NK-92 treated with Interleukin-12 subunit alpha and Interleukin-12 subunit beta, amount 100 ng/mL, for 24 hours (cell line): Measurements from ENCODE around the gene FRMPD4.

Source experiments
- DNase-seq: peaks from one replicate; lab custom pipeline; 2025; lab: John Stamatoyannopoulos, UW

The FRMPD4 gene

DNA sequence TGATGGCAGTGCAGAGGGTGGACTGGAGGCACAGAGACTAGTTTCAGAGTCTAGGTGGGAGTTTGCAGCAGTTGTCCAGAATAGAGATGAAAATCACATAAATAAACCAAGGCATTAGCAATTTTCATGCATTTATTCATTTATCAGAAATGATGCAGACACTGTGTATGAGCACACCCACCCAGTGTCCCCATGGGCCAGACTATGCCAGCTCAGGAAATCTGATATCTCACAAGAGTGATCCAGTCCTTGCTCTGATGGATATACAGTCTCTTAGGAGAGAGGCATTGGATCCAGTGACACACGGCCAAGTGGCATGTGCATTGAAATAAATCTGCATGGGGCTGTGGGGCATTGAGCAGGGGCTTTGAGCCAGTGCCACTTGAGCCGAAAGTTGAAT is 228.2 kb downstream of the FRMPD4 start:
- no peak for DNase-seq

GRCh38 chrX:12367254-12367653 is 229.0 kb downstream of the FRMPD4 start:
- DNase-seq, result no peak

DNA sequence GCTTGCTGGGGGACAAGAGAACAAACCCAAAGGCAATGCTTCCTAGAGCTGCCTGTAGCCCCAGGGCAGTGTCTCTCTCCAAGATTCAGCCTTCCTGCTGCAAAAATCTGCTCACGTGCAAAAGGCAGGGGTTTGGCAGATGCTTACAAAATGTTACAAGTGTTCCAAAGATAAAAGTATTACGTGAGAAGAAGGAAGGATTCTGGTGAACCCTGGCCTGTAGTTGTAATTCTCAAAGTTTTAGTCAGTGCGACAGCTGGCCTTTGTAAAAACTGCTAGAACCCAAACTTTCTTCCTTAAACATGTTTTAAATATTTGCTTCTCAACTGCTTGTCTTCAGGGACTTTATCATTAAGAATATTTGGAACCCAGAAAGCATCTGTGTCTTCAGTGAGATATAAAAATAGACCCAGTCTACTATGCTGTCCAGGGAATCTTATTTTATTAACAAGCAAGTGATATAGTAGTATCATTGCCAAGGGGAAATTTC is 232.3 kb downstream of the FRMPD4 start:
- DNase-seq, result no peak

- no peak for DNase-seq
Observed at GRCh38 chrX:12372111-12372510, 233.8 kb downstream of the FRMPD4 start.

GRCh38 chrX:12374286-12374685 is 236.0 kb downstream of the FRMPD4 start:
- DNase-seq, result no peak

DNA sequence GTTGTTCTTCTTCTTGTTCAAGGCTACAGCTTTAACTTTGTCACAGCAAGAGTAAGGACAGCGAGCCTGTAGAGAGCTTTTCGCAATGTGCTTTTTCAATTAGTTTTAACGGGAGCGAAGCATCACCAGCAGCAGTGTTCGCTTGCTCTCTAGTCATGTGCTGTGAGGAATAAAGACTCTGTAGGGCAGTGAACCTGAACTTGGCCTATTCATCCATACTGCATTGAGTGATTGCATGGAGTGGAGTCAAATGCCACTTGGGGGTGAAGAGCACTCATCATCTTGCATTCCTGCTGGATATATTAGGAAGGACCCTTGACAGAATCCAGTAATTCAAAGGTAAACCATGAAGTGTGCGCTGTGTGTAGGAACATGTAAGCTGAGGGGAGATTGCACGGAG is 240.0 kb downstream of the FRMPD4 start:
- DNase-seq, result no peak

DNA sequence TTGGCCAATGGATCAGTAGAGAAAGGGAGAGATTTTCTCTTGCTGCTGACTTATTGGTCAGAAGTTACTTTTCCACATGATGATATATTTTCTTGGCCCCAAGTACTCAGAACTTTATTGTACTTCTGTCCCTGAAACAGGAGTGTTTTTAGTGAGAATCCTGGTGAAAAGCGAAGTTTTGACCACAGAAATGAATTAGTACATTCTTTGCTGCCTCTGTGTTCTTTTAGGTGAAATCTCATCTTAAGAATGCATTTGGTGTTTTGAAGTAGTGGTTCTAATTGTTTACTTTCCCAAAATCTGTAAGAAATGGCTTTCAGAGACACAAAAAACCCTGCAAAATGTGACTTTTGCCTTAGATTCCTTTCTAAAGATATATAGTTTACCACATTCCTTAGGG is 240.4 kb downstream of the FRMPD4 start:
- DNase-seq, result no peak

DNA sequence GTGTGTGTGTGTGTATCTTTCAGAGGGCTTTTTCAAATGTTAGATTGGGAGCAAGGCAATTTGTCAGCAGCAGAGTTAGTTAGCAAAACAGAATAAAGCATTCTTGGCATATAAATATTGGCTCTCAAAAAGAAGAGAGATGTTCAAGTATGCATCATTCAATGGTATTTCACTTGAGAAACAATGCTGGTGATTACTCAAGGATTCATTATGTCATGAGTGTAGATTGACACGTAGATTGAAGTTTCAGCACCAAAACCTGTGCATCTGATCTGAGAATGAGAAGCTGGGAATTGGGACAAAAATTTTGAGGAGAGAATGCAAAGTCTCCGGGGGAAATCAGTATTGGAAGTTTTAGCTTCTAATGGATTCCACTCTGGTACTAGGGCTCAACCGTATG is 241.4 kb downstream of the FRMPD4 start:
- DNase-seq, result no peak

GRCh38 chrX:12383196-12383595 is 244.9 kb downstream of the FRMPD4 start:
- DNase-seq, result no peak

- no peak for DNase-seq
Observed at GRCh38 chrX:12390301-12390700, 252.0 kb downstream of the FRMPD4 start.

DNA sequence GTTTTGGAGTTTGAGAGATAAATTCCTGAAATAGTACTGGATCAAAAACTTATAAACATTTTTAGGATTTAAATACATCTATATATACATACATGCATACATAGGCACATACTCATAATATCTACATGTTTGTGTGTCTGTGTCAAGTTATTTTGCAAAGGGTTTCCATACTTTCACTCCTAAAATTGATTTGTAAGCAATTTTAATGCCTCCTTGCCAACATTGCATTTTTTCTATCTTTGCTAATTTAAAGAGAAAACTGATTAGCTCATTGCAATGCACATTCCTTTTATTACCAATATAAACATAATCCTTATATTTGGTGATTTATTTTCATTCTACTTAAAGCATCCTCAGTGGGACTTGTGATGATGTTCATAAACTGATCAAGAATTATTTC is 258.3 kb downstream of the FRMPD4 start:
- no peak for DNase-seq

GRCh38 chrX:12400218-12400617 is 261.9 kb downstream of the FRMPD4 start:
- no peak for DNase-seq

DNA sequence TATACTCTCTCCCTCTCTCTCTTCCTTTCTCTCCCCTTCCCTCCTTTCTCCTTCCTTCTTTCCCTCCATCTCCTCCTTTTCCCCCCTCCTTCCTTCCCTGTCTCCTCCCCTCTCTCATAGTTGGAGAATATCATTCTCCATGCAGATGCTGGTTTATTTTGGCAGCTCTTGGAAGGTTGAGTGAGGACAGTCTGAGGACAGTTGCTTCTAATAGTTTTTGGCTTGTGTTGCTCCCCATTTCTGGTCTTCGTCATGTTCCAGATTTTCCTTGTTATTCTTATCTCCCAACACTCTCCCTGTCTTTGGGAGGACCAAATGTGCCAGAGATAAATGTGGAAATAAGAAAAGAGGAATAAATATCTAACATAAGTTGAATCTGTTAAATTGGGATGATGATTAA is 263.0 kb downstream of the FRMPD4 start:
- DNase-seq, result no peak

DNA sequence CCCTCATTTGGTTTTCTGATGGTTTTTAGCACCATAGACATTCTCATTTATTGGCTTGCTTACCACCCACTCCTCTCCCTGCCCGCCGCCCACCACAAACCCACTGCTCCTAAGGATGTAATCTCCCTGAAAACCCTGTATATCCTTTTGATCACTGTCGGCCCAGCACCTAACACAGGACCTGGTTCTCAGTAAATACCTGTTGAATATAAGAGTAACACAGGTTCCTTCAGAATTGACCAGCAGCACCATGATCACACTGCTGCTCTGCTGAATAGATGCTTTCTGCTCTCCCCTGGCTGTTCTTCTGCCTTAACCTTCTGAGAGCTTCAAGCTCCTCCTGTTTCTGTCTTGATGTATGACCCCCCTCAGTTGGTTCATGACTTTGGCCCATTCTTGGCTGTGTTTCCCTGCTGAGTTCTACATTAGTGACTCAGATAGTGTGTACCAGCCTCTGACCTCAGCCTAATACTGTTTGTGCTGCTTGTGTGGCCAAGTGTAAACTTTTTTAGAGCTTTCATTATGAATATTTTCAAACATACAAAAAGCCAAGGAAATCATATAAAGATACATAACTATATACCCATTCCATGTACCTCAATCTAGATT is 265.3 kb downstream of the FRMPD4 start:
- DNase-seq, result no peak

GRCh38 chrX:12405306-12405705 is 267.0 kb downstream of the FRMPD4 start:
- DNase-seq, result no peak

GRCh38 chrX:12410523-12410922 is 272.2 kb downstream of the FRMPD4 start:
- DNase-seq, result no peak

- DNase-seq, result no peak
Observed at GRCh38 chrX:12411831-12412230, 273.6 kb downstream of the FRMPD4 start.

DNA sequence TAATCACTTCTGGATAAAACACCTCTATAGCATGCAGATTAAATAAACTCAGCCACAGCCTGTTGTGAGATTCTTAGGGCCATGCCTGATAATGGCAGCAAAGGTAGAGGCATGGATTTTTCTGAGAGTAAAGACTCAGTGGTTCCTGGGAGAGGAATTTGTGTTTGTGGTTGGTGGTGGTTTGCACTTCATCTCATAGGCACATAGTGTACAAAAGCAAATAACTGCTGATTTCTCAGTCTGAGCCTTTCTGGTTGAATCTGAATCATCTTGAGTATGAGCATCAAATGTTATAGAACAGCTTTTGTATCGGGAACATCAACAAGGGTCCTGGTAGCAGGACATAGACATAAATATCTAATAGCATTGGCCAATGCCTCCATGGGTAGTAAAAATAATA is 274.3 kb downstream of the FRMPD4 start:
- no peak for DNase-seq

- DNase-seq, result no peak
Observed at GRCh38 chrX:12419591-12419990, 281.3 kb downstream of the FRMPD4 start.

GRCh38 chrX:12421918-12422317 is 283.6 kb downstream of the FRMPD4 start:
- no peak for DNase-seq

GRCh38 chrX:12423346-12423745 is 285.1 kb downstream of the FRMPD4 start:
- no peak for DNase-seq

GRCh38 chrX:12425496-12425895 is 287.2 kb downstream of the FRMPD4 start:
- no peak for DNase-seq

DNA sequence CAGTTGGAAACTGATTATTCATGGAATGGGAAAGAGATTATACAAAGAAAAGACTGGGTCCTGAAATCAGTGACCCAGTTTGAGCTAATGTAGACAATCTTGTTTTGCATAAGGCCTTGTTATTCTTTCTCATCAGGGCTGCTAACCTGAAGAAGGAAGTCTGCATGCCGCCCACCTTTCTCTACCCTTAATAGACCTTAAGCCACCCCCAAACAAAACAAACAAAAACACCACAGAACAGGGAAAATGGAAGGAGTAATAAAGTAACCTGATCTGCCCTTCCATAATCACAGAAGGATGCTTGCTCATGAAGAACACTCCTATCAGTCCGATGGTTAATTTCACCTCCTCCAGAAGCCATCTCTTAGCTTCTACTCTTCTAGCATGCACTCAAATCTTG is 288.1 kb downstream of the FRMPD4 start:
- DNase-seq, result no peak

GRCh38 chrX:12434493-12434892 is 296.2 kb downstream of the FRMPD4 start:
- no peak for DNase-seq

GRCh38 chrX:12439416-12439815 is 301.1 kb downstream of the FRMPD4 start:
- DNase-seq, result no peak
